ENCODE results near the gene GALNT17.

GALNT17 gene

GRCh38 chr7:71497256-71497946, 365.5 kb downstream of the GALNT17 start:
- DNase-seq (ENCODE audit: low read depth, low spot score): no peak

GRCh38 chr7:71498381-71498780, 366.4 kb downstream of the GALNT17 start:
- no peak for DNase-seq (ENCODE audit: low read depth, low spot score)

DNA sequence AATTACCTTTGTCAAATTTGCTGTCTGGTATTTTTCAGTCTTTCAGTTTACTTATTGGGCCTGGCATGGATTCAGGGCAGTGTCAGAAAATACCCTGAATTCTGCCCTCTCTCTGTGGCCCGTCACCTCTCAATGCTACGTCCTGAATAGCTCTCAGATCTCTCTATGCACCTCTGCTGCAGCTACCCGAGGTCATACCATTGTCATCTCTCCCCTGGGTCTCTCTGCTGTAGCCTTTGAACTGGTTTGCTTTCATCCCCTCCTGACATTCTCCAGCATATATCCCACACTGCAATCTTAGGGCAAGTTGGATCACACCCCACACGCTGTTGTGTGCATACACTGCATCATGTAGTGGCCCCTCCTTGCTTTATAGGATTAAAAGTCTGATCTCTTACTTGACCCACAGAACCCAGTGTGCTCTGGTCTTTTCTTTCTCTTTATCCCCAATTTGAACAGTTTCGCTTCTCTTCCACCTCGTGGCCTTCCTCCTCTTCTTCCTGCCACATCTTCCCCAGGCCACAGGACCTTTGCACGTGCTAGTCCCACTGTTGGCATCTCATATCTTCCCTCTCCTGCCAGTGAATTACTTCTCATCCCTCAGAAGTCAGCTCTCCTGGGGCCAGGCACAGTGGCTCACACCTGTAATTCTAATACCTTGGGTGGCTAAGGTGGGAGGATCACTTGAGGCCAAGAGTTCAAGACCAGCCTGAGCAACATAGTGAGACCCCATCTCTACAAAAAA, 372.9 kb downstream of the GALNT17 start:
- no peak for DNase-seq (ENCODE audit: low read depth, low spot score)

DNA sequence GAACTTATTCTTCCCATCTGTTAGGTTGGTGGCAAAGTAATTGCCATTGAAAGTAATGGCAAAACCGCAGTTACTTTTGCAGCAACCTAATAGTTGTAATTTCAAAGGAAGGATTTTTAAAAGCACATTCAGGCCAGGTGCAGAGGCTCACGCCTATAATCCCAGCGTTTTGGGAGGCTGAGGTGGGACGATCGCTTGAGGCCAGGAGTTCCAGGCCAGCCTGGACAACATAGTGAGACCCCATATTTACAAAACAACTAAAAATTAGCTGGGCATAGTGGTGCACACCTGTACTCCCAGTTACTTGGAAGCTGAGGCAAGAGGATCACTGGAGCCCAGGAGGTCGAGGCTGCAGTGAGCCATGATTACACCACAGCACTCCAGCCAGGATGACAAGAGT, 374.9 kb downstream of the GALNT17 start:
- DNase-seq (ENCODE audit: low read depth, low spot score): no peak

- DNase-seq (ENCODE audit: low read depth, low spot score): no peak
Measured at GRCh38 chr7:71507680-71508602, 376.0 kb downstream of the GALNT17 start.

- no peak for DNase-seq (ENCODE audit: low read depth, low spot score)
Measured at GRCh38 chr7:71509381-71509780, 377.4 kb downstream of the GALNT17 start.

DNA sequence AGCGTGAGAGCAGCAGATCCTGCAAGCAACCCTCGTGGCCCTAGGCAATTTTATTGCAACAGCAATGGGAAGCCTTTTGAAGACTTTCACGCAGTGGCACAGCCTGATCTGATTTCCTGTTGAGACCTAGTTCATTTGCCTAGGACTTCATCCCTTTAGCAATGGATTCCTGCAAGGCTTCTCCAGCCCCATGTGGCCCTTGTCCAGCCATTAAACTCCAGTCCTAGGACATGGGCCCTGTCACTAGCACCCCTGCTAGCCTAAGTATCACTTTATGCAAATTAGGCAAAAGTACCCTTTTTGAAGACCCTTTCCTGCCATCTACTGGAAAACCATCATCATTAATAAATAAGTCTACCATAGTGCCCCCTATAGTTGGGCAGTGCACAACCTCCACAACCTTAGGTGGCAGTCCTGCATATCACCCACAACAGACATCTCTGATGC, 379.4 kb downstream of the GALNT17 start:
- peak; percentile 51 for DNase-seq (ENCODE audit: low read depth, low spot score)

DNA sequence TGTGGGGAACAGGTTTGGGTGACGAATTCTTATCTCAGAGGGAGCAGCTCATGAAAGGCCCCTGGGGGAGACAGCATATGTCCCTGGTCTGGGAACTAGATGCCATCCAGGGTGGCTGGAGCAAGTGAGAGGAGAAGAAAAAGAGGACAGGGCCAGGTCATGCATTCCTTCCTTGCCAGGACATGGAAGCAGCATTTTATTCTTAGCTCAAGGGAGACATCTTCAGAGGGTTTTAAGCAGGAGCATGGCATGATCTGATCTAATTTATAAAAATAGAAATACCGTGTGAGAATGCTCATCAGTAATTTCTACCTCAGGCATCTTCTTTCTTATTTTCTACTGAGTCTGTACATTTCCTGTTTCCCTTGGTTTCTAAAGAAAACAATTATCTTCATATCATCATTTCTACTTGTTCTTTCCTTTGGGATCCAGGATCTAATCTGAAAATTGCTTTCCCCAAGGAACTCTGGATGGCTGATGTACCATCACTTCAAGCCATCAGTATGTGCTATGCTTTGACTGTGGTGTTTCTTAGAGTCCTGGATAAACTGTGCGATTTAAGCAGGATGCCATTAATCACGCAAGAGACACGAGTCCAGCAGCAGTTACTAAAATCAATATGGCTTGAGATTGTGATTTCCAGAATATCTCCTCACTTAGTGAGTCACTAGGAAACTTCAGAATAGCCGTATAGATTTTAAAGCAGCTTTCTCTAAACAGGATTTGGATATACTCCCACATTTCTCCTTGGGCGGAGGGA, 386.2 kb downstream of the GALNT17 start:
- DNase-seq (ENCODE audit: low read depth, low spot score): no peak

DNA sequence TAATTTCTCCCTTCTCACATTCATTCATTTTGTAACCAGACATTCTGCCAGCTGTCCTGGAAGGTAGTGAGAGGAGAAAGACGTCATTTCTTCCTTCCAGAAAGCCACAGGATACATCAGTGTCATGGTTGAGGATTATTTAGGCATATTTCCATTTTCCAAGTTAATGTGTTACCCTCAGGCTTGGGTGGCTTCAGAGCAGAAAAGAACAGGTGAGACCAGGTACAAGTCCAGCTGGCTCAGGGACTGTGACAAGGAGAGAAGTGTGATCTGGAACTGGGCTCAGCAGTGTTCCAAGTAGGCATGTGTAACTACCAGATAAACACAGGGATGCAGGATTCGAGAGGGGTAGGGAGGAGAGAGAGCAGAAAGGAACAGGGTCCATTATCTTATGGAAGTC, 386.9 kb downstream of the GALNT17 start:
- no peak for DNase-seq (ENCODE audit: low read depth, low spot score)

- no peak for DNase-seq (ENCODE audit: low read depth, low spot score)
Measured at GRCh38 chr7:71521506-71521905, 389.6 kb downstream of the GALNT17 start.

GRCh38 chr7:71526106-71526505, 394.2 kb downstream of the GALNT17 start:
- DNase-seq (ENCODE audit: low read depth, low spot score): no peak

DNA sequence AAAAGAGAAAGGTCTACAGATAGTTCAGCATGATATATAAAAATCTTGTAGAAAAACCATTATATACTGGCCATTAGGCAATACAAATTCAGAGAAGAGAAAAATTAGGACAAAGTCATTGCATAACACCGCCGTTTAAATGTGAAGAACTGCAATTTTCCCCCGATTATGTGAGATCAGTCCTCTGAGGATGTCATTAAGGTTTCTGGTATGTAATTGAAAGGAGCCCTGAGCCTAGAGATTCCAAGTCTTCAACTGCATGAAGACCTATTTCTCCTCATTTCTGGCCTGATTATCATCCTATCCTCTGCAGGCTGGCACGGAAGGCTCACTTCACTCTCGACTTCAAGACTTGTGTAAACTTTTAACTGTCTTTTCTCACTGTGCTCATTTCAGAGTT, 395.3 kb downstream of the GALNT17 start:
- no peak for DNase-seq (ENCODE audit: low read depth, low spot score)

- no peak for DNase-seq (ENCODE audit: low read depth, low spot score)
Measured at GRCh38 chr7:71535616-71536015, 403.7 kb downstream of the GALNT17 start.

- no peak for DNase-seq (ENCODE audit: low read depth, low spot score)
Measured at GRCh38 chr7:71538210-71538609, 406.3 kb downstream of the GALNT17 start.

GRCh38 chr7:71539615-71540014, 407.7 kb downstream of the GALNT17 start:
- no peak for DNase-seq (ENCODE audit: low read depth, low spot score)

DNA sequence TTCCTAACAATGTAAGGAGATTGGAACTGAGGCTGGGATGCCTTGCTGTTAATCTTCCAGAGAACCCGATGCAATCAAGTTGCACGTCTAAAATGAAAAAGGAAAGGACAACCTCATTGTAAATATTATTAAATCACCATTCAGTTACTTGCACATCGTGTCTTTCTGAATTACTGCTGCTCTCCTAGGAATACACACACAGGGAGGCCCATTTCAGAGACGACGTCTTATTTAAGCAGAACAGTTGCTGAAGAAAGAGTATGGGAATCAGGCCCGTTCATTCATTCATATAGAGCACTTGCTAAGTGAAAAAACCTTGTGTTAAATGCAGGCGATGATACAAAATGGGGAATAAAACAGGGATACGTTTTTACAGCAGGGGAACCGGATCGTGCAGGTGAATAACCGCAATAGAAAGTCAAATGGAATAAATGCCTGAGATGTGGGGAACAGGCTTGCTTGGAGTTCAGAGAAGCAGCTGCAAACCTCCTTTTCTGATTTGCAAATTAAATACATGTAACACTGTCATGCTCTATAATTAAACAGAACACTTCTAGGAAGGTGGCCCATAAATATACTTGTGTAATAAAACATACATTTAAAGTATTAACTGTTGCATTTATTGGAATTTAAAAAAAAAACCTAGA, 409.9 kb downstream of the GALNT17 start:
- no peak for DNase-seq (ENCODE audit: low read depth, low spot score)

- DNase-seq (ENCODE audit: low read depth, low spot score): no peak
Measured at GRCh38 chr7:71543396-71543795, 411.5 kb downstream of the GALNT17 start.

GRCh38 chr7:71544816-71545215, 412.9 kb downstream of the GALNT17 start:
- DNase-seq (ENCODE audit: low read depth, low spot score): no peak

DNA sequence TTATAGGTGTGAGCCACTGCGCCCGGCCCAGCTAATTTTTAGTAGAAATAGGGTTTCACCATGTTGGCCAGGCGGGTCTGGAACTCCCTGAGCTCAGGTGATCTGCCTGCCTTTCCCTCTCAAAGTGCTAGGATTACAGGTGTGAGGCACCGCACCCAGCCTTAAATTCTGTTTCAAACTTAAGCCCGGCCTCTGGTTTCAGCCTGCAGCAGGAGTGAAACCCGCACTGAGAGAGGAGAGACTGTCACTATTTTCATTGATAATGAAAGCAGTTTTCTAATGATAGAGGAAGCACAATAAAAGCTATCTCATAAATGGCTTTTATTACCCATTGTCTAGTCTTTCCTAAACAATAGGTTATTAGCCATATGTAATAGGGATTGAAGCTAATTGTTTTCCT, 415.5 kb downstream of the GALNT17 start:
- DNase-seq (ENCODE audit: low read depth, low spot score): no peak

GRCh38 chr7:71548746-71549145, 416.8 kb downstream of the GALNT17 start:
- no peak for DNase-seq (ENCODE audit: low read depth, low spot score)

- no peak for DNase-seq (ENCODE audit: low read depth, low spot score)
Measured at GRCh38 chr7:71553306-71553705, 421.4 kb downstream of the GALNT17 start.
